Mucosa of stomach (tissue), 1 donor: Measurements from ENCODE around the gene CEBPA.
A peak's percentile ranks its signal among the peaks of the same experiment; 100 is the strongest.

Source experiments
- H3K27me3 ChIP-seq: one replicate; pipeline ENCODE4 v1.7.0; 2013; ENCODE audit warnings: mild to moderate bottlenecking, low read length; ENCODE audit not compliant: control insufficient read depth, insufficient read depth
- H3K36me3 ChIP-seq: one replicate; pipeline ENCODE4 v1.7.0; 2013; ENCODE audit warnings: low read length; ENCODE audit not compliant: control insufficient read depth, insufficient read depth
- H3K4me1 ChIP-seq: one replicate; pipeline ENCODE4 v1.7.0; 2013; ENCODE audit warnings: mild to moderate bottlenecking, low read length; ENCODE audit not compliant: control insufficient read depth, insufficient read depth
- H3K4me3 ChIP-seq: one replicate; pipeline ENCODE4 v1.7.0; 2013; ENCODE audit warnings: low read length
- H3K9ac ChIP-seq: one replicate; pipeline ENCODE4 v1.7.0; 2013; ENCODE audit warnings: mild to moderate bottlenecking, low read length, moderate library complexity
- H3K9me3 ChIP-seq: one replicate; pipeline ENCODE4 v1.7.0; 2013; ENCODE audit warnings: mild to moderate bottlenecking, low read length, moderate library complexity; ENCODE audit not compliant: control insufficient read depth
- donor health status: Pancreatic carcinoma.

The CEBPA gene

GRCh38 chr19:33304371-33304759 is 2.0 kb upstream of the CEBPA start:
- H3K9ac ChIP-seq = peak overlapping the region; percentile 73
- peaks cover 52% of the 10 kb centered on the region for H3K4me1 ChIP-seq

GRCh38 chr19:33303791-33304345 is 1.5 kb upstream of the CEBPA start:
- peaks cover 57% of the 10 kb centered on the region for H3K4me1 ChIP-seq
- H3K9ac ChIP-seq = peak overlapping the region; percentile 73
- no peaks in the 10 kb centered on the region for H3K36me3 ChIP-seq
- no peak overlapping the region for H3K4me3 ChIP-seq
- H3K9me3 ChIP-seq = no peaks in the 10 kb centered on the region
- peaks cover 4% of the 10 kb centered on the region for H3K27me3 ChIP-seq

More at GRCh38 chr19:33304371-33304759, 2.0 kb upstream of the CEBPA start:
- Histone ChIP-seq H3K9me3 (no peaks in the 10 kb centered on the region), H3K4me3 (no peak overlapping the region), H3K36me3 (no peaks in the 10 kb centered on the region), H3K27me3 (peaks cover 4% of the 10 kb centered on the region)

- Histone ChIP-seq H3K27me3 (peaks cover 4% of the 10 kb centered on the region), H3K4me3 (peak overlapping the region; percentile 58), H3K4me1 (peaks cover 59% of the 10 kb centered on the region), H3K36me3 (no peaks in the 10 kb centered on the region), H3K9me3 (no peaks in the 10 kb centered on the region), H3K9ac (peak overlapping the region; percentile 73)
Measured at GRCh38 chr19:33302974-33303790, 848 bp upstream of the CEBPA start.

- Histone ChIP-seq H3K9me3 (no peaks in the 10 kb centered on the region), H3K4me1 (peaks cover 55% of the 10 kb centered on the region), H3K9ac (peak overlapping the region; percentile 53), H3K4me3 (no peak overlapping the region), H3K36me3 (no peaks in the 10 kb centered on the region), H3K27me3 (peaks cover 4% of the 10 kb centered on the region)
Measured at GRCh38 chr19:33301900-33302174, 497 bp downstream of the CEBPA start.

GRCh38 chr19:33301144-33301899 is 1.0 kb downstream of the CEBPA start:
- Histone ChIP-seq H3K9me3 (no peaks in the 10 kb centered on the region), H3K36me3 (no peaks in the 10 kb centered on the region), H3K4me3 (peak overlapping the region; percentile 53), H3K27me3 (peaks cover 4% of the 10 kb centered on the region), H3K4me1 (peaks cover 52% of the 10 kb centered on the region), H3K9ac (peak overlapping the region; percentile 42)

- peak overlapping the region; percentile 42 for H3K9ac ChIP-seq
- H3K9me3 ChIP-seq = no peaks in the 10 kb centered on the region
- peaks cover 47% of the 10 kb centered on the region for H3K4me1 ChIP-seq
- no peaks in the 10 kb centered on the region for H3K36me3 ChIP-seq
- H3K27me3 ChIP-seq = peaks cover 4% of the 10 kb centered on the region
- peak overlapping the region; percentile 53 for H3K4me3 ChIP-seq
Measured at GRCh38 chr19:33300894-33301143, 1.5 kb downstream of the CEBPA start.

- H3K4me3 ChIP-seq = peak overlapping the region; percentile 53
- peak overlapping the region; percentile 42 for H3K9ac ChIP-seq
- H3K4me1 ChIP-seq = peaks cover 41% of the 10 kb centered on the region
- peaks cover 4% of the 10 kb centered on the region for H3K27me3 ChIP-seq
- no peaks in the 10 kb centered on the region for H3K36me3 ChIP-seq
- H3K9me3 ChIP-seq = no peaks in the 10 kb centered on the region
Measured at GRCh38 chr19:33300009-33300893, 2.1 kb downstream of the CEBPA start.

- H3K9me3 ChIP-seq = no peaks in the 10 kb centered on the region
- no peak overlapping the region for H3K4me3 ChIP-seq
- peaks cover 31% of the 10 kb centered on the region for H3K4me1 ChIP-seq
- peaks cover 4% of the 10 kb centered on the region for H3K27me3 ChIP-seq
- H3K9ac ChIP-seq = no peak overlapping the region
- no peaks in the 10 kb centered on the region for H3K36me3 ChIP-seq
Measured at GRCh38 chr19:33299051-33299688, 3.2 kb downstream of the CEBPA start.

- Histone ChIP-seq H3K4me1 (peaks cover 31% of the 10 kb centered on the region), H3K9ac (no peak overlapping the region), H3K36me3 (no peaks in the 10 kb centered on the region), H3K27me3 (peaks cover 4% of the 10 kb centered on the region), H3K9me3 (no peaks in the 10 kb centered on the region), H3K4me3 (no peak overlapping the region)
Measured at GRCh38 chr19:33298146-33298911, 4.0 kb downstream of the CEBPA start.

- no peaks in the 10 kb centered on the region for H3K36me3 ChIP-seq
- H3K27me3 ChIP-seq = peaks cover 4% of the 10 kb centered on the region
- peaks cover 38% of the 10 kb centered on the region for H3K4me1 ChIP-seq
- no peaks in the 10 kb centered on the region for H3K9me3 ChIP-seq
- H3K4me3 ChIP-seq = no peak overlapping the region
- H3K9ac ChIP-seq = no peak overlapping the region
Measured at GRCh38 chr19:33297401-33298145, 4.8 kb downstream of the CEBPA start.
